Measurements from ENCODE around the gene PCDHGC5. TPM values are rescaled to one million over a fixed set of nuclear protein-coding genes. Genes with fewer than 3 reads are reported as not detected.

The PCDHGC5 gene
- total RNA-seq, 1 donor from 2014 or later, result 0.54 TPM

- H3K36me3 ChIP-seq (ENCODE audit: control insufficient read depth, insufficient read depth, low read length), result no peaks in the 10 kb centered on the region
- no peaks in the 10 kb centered on the region for H3K27me3 ChIP-seq (ENCODE audit: control insufficient read depth, insufficient read depth, low read length)
- DNase-seq (ENCODE audit: low read depth), result no peak
- no peak overlapping the region for H3K4me3 ChIP-seq (ENCODE audit: low read depth, low read length)
- no peak for TF ChIP-seq CTCF (IDR thresholded peaks at IDR 0.05; ENCODE audit: insufficient read depth, low read length, poor library complexity, severe bottlenecking)
Observed at GRCh38 chr5:141525653-141526052, 36.8 kb downstream of the PCDHGC5 start.

GRCh38 chr5:141527426-141527825 lies 38.5 kb downstream of the PCDHGC5 start:
- no peak for DNase-seq (ENCODE audit: low read depth)
- no peaks in the 10 kb centered on the region for H3K27me3 ChIP-seq (ENCODE audit: control insufficient read depth, insufficient read depth, low read length)
- TF ChIP-seq CTCF (IDR thresholded peaks at IDR 0.05; ENCODE audit: insufficient read depth, low read length, poor library complexity, severe bottlenecking), result no peak
- H3K4me3 ChIP-seq (ENCODE audit: low read depth, low read length), result no peak overlapping the region
- H3K36me3 ChIP-seq (ENCODE audit: control insufficient read depth, insufficient read depth, low read length), result no peaks in the 10 kb centered on the region

- no peak for TF ChIP-seq CTCF (IDR thresholded peaks at IDR 0.05; ENCODE audit: insufficient read depth, low read length, poor library complexity, severe bottlenecking)
- Histone ChIP-seq H3K4me3 (ENCODE audit: low read depth, low read length) (no peak overlapping the region), H3K36me3 (ENCODE audit: control insufficient read depth, insufficient read depth, low read length) (no peaks in the 10 kb centered on the region), H3K27me3 (ENCODE audit: control insufficient read depth, insufficient read depth, low read length) (no peaks in the 10 kb centered on the region)
- no peak for DNase-seq (ENCODE audit: low read depth)
Observed at GRCh38 chr5:141528291-141528984, 39.6 kb downstream of the PCDHGC5 start.

- DNase-seq (ENCODE audit: low read depth), result no peak
- TF ChIP-seq CTCF (IDR thresholded peaks at IDR 0.05; ENCODE audit: insufficient read depth, low read length, poor library complexity, severe bottlenecking), result no peak
- Histone ChIP-seq H3K27me3 (ENCODE audit: control insufficient read depth, insufficient read depth, low read length) (no peaks in the 10 kb centered on the region), H3K4me3 (ENCODE audit: low read depth, low read length) (no peak overlapping the region), H3K36me3 (ENCODE audit: control insufficient read depth, insufficient read depth, low read length) (no peaks in the 10 kb centered on the region)
Observed at GRCh38 chr5:141529002-141529401, 40.1 kb downstream of the PCDHGC5 start.

GRCh38 chr5:141529873-141530272 lies 41.0 kb downstream of the PCDHGC5 start:
- TF ChIP-seq CTCF (IDR thresholded peaks at IDR 0.05; ENCODE audit: insufficient read depth, low read length, poor library complexity, severe bottlenecking), result no peak
- H3K27me3 ChIP-seq (ENCODE audit: control insufficient read depth, insufficient read depth, low read length), result no peaks in the 10 kb centered on the region
- no peaks in the 10 kb centered on the region for H3K36me3 ChIP-seq (ENCODE audit: control insufficient read depth, insufficient read depth, low read length)
- no peak for DNase-seq (ENCODE audit: low read depth)
- H3K4me3 ChIP-seq (ENCODE audit: low read depth, low read length), result no peak overlapping the region

GRCh38 chr5:141532726-141533125 lies 43.8 kb downstream of the PCDHGC5 start:
- DNase-seq (ENCODE audit: low read depth), result no peak
- Histone ChIP-seq H3K4me3 (ENCODE audit: low read depth, low read length) (no peak overlapping the region), H3K27me3 (ENCODE audit: control insufficient read depth, insufficient read depth, low read length) (no peaks in the 10 kb centered on the region), H3K36me3 (ENCODE audit: control insufficient read depth, insufficient read depth, low read length) (no peaks in the 10 kb centered on the region)
- no peak for TF ChIP-seq CTCF (IDR thresholded peaks at IDR 0.05; ENCODE audit: insufficient read depth, low read length, poor library complexity, severe bottlenecking)
